ENCODE measurements around the gene LMBRD1.

- TF ChIP-seq CTCF (tag by site-specific recombination; IDR thresholded peaks at IDR 0.05), result no peak
- no peak for TF ChIP-seq ZBTB20 (tag by site-specific recombination; IDR thresholded peaks at IDR 0.05)
- no peak for TF ChIP-seq ZNF175 (tag by site-specific recombination; IDR thresholded peaks at IDR 0.05)
- TF ChIP-seq REST (tag by site-specific recombination; IDR thresholded peaks at IDR 0.05), result no peak
- no peak for TF ChIP-seq ZNF121 (tag by site-specific recombination; IDR thresholded peaks at IDR 0.05)
- no peak for TF ChIP-seq SP2 (tag by site-specific recombination; IDR thresholded peaks at IDR 0.05)
- TF ChIP-seq ZSCAN18 (tag by site-specific recombination; IDR thresholded peaks at IDR 0.05), result no peak
- TF ChIP-seq ZNF792 (tag by site-specific recombination; IDR thresholded peaks at IDR 0.05), result no peak
These were observed 39.9 kb downstream of the LMBRD1 start for GRCh38 chr6:69756907-69757306.
